GM18520 (cell line): ENCODE measurements around the gene FOXA2.

Source experiments
- ATAC-seq: cut with Tn5 transposase; IDR thresholded peaks from one replicate; pipeline ENCODE4 v1.9.1; 2021; ENCODE audit not compliant: unreplicated experiment

FOXA2 gene

DNA sequence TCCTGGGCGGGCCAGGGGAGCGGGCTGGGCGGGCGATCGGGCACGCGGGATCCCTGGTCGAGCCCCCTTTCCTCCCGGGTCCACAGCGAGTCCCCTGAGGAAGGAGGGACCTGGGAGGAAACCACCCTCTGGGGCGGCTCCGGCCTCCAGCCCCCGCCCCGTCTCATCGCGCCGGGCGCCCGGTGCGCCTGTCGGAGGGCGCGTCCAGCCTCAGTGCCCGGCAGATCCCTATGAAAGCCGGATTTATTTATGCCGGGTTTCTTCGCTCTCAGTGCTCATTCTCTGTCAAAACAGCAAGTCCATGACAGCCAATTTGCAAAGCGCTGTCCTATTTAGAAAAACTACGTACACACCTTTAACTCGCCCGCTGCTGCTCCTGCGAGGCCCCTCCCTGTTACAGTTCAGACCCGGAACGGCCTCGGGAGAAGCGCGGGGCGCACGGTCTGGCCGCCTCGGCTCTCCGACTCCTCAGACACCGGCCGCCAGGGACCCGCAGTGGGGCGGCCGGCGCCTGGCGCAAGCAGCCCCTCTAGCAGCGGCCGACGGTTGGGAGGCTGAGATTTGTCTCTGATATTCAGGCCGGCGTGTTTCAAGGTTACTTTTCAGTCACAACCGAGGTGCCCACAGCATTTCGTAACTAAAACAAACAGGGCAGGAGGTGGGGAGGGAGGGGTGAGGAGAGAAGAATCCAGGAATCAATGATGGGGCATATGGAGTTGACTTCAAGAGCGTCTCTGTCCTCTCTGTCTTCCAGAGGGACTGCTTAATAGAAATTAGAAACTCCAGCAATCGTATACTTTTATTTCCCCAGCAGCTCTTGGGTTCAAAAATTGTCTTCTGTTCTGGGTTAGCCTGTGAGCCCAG lies 782 bp upstream of the FOXA2 start:
- no peak for ATAC-seq

DNA sequence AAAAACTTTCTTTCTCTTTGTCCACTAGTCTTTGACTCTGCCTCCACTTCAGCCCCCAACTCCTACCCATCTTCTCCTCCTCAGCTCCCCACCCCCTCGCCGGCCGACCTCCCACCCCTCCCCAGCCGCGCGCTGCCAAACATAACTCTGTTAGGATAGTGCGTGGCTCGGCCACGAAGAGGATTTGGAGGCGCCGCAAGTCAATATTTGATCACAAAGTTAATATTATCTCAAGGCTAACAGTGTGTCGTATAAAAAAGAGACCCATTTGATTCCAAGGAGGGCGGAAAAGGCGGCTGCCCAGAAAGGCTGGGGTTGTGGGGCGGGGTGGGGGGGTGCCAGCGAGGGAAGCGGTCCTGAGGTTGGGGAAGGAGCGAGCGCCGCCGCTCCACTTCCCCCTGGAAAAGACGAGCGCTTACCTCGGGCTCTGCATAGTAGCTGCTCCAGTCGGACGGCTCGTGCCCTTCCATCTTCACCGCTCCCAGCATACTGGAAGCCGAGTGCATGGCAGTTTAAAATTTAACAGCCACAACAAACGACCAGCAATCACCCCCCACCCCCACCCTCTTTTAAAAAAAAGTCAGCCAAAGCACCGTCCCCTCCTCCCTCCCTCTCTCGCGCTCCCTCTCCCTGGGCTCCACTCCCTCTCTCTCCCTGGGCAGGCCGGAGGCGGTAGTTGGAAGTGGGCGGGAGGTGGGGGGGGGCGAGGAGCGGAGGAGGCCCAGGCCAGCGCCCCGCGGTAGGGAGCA lies 425 bp downstream of the FOXA2 start:
- no peak for ATAC-seq

DNA sequence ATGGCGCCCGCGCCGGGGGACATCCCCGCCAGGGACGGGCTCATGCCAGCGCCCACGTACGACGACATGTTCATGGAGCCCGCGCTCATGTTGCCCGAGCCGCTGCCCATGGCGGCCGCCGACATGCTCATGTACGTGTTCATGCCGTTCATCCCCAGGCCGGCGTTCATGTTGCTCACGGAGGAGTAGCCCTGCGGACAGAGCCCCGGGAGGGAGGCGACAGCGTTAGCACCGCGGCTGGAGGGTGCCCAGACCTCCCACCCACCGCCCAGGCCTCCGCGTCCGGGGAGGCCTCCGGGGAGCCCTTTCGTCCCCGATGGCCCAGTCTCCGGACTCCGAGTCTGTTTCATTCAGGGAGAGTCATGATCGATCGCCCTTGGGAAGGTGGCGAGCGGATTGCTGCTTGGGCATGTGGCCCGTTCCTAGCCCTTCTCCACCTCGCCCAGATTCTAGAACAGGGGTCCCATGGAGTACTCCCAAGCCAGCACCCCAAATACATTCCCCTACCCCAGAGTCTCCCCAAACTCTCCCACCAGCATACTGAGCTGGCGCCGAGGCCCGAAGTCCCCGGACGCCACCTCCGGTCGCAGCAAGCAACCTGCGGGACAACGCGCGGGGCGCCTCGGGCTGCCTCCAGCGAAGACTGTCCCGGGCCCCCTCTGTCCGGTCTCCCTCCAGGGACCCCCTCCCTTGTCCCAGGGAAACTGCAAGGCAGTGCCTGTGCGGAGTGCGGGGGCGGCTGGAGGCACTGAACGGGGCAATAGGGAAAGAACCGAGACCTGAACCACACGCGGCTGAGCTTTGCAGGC lies 1.2 kb downstream of the FOXA2 start:
- ATAC-seq = no peak

DNA sequence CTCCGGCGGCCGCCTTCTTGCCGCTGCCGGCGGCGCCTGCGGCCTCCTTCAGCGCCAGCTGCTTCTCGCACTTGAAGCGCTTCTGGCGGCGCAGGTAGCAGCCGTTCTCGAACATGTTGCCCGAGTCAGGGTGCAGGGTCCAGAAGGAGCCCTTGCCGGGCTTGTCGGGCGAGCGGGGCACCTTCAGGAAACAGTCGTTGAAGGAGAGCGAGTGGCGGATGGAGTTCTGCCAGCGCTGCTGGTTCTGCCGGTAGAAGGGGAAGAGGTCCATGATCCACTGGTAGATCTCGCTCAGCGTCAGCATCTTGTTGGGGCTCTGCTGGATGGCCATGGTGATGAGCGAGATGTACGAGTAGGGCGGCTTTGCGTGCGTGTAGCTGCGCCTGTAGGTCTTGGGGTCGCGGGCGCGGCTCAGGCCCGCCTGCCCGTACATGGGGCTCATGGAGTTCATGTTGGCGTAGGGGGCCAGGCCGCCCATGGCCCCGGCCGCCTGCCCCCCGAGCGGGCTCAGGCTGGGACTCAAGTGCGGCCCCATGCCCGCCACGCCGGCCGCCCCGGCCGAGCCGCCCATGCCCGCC lies 1.9 kb downstream of the FOXA2 start:
- ATAC-seq = no peak

DNA sequence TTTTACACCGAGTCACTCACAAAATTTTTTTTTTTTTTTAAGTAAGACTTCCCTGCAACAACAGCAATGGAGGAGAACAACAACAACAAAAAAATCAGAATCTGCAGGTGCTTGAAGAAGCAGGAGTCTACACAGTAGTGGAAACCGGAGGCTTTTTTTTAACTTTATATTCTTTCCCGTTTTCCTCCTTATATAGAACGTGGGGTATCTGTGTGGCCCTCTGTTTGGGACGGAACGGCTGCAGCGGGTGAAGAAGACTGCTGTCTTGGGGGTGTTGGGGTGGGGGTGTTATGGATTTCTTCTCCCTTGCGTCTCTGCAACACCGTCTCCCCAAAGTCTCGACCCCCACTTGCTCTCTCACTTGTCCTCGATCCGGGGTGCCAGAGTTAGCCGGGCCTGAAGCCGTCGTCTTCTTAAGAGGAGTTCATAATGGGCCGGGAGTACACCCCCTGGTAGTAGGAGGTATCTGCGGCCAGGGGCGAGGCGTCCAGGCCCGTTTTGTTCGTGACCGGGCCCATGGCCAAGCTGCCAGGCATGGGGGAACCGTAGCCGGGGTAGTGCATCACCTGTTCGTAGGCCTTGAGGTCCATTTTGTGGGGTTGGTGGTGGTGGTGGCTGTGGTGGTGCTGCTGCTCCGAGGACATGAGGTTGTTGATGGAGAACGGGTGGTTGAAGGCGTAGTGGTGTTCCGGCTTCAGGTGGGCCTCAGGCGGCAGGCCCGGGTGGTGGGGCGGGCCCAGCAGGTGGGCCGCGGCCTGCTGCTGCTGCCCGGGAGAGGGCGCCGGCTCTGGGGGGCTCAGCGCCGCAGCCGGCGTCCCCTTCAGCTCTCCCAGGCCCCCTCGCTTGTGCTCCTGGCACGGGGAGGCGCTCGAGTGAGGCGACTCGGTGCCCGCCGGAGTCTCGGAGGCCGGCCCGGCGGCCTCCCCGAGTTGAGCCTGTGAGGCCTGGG lies 2.7 kb downstream of the FOXA2 start:
- ATAC-seq = no peak

DNA sequence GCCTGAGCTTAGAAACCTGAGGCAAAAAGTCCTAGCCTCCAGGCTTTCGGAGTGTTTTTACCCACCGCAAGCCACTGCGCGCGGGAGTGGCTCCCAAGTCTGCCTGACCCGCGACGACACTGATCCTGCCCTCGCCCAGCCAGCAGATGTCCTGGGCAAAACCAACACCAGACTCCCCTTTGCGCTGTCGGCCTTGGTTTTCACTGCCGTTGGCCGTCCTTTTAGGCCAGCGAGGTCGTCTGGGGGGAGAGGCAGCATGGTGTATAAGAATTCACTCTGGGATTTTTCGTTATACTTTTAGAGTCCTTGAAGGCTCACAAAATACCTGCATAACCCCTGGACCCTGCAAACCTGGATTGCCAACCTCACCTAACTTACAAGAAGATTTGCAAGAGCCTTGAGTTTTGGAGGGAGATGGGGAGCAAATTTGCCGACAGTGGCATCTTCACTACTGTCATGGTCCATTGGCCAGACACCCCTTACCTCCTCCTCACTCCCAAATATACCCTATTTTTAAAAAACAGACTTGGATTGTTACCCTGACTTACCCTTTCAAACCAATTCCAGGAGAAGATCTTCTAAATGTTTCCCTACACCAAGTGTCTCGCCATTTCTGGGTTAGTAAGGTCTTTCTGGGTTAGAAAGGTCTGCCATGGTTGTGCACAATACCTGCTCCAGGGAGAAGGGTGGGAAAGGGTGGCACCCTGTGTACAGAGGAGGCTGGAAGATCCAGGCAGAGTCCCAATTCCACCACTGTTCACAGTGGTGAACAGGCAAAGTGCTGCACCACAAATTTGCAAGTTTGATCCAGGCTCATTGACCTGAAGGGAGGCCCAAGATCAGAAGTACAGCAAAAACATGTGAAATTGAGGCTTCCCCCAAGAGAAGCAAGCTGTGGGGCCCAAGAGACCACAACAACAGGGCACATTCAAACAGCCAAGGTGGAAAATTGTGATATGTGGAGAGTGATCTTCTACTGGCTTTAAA lies 4.4 kb downstream of the FOXA2 start:
- ATAC-seq = no peak

DNA sequence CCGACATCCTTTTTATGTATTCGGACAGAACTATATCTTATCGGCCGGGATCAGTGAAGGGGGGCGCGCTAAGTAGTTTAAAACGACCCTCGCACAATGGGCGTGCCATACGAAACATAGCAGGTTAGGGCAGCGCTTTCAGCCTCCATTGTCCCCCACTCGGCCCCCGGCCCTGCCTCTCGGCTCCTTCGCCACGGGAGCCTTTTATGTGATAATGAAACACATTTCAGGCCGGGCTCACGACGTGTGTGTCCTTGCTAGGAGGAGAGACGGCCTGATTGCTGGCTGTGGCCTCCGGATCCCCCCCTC lies 5.3 kb downstream of the FOXA2 start:
- no peak for ATAC-seq

DNA sequence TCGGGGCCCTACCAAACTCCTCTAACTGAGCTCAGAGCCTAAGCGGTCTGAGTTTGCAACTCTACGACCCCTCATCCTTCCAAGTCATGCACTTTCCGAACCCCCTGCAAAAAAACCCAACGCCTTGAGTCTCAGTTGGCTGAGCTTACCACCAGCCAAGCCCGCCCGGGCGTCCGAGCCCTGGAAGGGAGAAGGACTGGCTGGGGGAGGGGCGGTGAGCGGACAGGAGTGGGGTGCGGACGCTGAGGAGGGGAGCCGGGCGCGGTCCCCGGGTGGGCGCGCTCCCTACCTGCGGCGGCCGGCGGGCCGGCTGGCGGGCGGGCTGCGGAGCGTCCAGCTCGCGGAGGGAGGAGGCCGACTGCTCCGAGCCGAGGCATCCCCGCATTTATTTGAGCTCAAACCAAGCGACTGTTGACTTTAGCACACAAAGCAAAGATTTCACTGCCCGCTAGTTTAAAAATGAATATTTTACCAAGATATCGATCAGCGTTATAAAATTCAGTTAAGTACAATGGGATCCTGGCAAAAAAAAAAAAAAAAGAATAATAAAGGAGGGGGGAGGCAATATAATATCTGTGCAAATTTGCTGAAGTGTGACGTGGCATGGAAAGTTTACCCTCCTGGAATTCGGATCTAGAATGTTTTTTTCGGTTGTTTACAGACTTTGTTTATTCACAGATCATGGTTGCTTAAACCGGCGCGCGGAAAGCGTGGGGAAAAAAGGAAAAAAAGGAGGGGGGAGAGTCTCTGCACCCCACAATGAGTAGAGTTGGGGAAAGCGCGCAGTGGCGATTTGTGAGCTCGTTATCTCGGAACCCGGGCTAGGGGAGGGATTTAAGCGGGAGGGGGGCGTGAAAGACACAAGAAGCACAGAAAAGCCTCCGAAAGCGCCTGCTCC lies 5.9 kb downstream of the FOXA2 start:
- no peak for ATAC-seq

DNA sequence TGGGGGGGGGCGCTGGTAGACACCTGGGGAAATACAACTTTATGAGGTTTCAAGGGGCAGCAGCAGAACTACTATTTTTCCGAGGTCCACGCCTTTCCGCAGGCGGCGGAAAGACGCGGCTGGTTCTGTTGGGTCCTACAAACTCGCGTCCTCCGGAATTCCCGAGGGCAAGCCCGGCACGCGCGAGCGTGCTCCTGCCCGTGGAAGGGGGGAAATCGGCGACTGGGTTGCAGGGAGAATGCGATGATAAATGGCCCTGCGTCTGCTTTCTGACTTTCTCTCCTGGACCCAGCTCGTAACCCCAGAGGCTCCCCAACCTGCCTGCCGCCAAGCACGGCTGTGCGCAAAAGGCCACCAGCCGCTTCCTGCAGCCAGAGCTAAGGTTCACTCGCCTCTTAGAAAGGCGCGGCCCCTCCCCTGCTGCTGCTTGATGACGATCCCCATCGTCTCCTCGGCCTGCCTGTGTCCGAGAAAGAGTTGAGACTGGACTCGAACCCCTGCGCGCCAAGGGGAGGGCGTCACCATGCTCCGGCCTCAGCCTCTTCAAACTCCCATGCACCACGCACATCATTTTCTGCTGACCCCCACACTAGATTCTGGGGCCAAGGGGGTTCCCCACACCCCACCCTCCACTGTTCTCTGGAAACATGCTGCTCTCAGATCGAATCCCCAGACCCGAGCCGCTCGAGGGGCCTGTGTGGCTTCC lies 6.7 kb downstream of the FOXA2 start:
- ATAC-seq = no peak

DNA sequence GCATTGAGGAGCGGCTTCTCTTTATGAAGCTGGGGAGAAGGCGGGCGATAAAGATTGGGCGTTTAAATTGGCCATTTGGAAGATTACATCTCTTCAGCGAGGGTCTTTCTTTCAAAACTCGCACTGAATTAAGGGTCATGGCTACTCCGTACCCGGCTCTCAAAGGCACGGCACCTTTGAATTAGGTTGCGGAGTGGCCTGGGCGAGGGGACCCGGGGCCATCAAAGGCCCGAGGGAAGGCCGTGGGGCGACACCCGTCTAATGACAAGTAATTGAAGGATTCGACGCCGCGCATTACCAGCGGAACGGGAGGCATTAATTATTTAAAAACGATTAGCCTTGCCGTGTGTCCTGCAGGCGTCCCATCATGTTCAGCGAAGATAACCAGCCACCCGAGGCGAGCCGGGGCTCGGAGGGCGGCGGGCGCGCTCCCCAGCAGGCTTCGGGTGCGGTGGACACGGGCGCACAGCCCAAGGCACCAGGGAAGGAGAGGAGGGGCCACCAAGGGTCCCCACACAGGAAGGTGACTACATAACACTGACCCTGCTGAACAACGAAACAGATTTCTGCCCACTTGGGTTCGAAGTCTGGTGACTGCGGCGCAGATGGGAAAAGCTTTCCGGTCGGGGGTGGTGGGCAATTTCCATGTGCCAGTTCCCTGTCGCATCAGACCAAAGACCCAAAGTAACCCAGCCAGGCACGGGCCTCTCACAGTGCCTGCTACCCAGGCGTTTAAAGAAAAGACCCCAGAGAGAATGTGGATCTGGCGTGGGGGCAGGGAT lies 7.4 kb downstream of the FOXA2 start:
- no peak for ATAC-seq

DNA sequence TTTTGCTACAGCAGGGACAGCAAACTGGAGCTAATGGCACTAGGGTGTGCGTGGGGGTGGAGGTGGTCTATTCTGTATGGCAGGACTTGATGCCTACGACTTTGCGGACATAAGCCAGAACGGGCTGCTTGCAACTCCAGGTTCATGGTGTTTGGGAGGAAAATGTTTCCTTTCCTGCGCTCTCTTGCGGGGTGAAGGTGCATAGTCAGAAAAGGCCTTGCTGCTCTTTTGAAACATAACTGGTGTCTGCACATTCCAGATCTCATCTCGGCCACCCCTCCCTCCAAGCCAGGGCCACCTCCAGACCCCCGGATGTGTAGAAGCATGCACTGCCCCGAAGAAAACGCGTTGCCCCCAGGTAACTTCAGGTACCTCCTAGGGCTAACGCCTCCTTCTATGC lies 8.1 kb downstream of the FOXA2 start:
- no peak for ATAC-seq

DNA sequence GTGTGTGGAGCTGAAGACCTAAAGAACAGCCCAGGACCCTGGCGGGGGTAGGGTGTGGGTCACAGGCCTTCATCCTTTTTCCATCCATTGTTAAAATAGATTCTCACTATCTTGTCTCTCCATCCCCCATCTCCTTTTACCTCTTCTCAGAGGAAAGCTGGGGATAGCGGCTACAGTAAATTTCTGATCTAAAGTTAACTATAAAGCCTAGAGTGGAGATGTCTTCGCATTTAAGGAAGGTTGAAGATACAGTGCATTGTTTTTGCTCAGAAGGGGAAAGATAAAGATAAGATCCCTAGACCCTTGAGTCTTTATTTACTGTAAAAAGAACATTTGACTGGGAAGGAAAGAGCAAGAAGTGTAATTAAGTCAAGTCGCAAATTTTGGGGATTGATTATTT lies 8.6 kb downstream of the FOXA2 start:
- no peak for ATAC-seq

DNA sequence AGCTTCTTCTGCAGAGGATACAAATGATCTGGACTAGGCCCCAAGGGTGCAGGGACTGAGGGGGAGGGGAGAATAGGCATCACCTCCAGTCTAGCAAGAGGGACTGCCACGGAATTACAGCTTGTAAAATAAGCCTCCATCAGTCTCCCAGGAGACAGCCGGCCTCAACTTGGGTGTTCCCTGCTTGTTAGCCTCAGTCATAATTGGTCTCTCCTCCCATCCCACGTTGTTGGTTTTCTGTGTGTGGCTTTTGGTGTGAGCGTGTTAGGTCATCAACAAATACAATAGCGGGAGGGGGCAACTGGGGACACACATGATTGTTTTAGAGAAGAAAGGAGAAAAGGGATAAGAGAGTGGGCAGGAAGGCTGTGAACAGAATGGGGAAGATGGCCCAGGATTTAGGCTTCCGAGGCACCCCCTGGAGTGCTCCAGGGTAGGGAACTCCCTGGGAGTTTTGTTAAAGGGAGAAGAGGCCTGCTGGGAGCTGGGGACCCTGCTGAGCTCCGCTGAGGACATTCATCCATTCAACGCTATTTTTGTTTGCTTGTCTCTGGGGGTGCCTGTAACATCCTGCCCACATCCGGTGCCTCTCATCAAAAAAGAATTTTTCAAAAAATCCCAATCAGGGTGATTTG lies 9.2 kb downstream of the FOXA2 start:
- ATAC-seq = no peak

DNA sequence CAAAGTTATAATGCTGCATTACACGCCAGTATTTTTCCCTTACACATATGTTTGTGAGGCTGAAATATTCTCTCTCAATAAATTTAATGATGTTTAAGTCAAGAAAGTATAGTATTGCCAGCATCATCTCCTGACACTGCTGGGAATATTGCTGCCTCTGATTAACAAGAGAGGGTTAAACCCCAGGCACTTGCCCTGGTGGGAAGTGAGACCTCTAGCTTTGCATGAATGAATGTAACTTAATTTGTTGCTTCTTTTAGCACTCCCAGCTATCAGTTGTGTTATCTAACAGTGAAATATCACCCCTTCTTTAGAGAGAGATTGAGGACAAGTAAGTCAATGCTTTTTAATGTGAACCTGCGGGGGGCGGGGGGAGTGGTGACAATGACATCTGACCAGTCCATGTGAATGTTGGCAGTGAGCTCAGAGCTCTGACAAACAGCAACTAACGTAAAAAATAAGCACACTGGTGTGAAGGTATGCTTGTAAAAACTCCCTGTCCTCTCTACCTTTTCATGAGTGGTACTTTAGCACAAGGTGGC lies 9.8 kb downstream of the FOXA2 start:
- ATAC-seq = no peak

DNA sequence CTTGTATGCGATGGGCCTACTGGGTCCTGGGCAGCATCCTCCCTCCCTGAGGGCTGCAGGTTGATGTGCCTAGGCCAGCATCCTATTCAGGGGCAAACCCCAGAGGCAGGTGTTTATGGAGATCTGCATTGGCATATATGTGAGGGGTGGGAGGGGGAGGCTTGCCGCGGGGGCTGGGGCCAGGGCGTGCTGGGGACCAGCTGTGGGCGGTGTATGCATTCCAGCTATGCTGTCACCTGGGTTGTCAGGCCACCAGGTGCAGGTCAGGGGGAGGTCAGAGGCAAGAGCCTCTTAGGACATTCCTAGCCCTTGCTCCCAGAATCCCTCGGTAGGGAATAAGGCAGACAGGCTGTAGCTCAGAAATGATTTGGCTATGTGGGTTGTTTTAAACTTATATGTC lies 11.9 kb downstream of the FOXA2 start:
- no peak for ATAC-seq

DNA sequence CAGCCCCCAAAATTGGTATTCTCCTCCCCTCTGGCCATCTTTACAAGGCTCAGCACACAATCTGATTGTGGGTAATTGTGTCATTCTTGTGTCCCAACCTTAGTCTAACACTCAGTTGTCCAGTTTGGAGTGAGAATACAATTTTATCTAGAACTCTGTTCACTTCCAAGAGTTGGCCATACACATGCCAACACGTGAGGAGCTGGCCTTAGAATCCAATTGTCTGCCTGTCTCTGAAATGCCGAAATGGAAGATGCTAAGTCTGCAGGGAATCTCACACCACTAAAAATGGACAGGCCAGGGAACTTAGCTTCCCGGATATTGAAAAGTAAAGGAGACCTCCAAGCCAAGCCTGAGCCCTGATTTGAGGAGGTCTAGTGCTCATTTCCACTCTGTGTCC lies 12.3 kb downstream of the FOXA2 start:
- ATAC-seq = no peak
